HUDEP-2 (cell line): ENCODE data around the gene KCNJ3.
"Not testable (repeated sequence)": the region's sequence is repeated elsewhere in the genome, so short reads cannot be mapped to it uniquely, and the experiment has no call there.

Experiments
- DNase-seq, 76 experiments: peaks; one replicate each; lab custom pipeline; 2025; ENCODE audit not compliant: unreplicated experiment in 76 of 76; lab: John Stamatoyannopoulos, UW

Gene KCNJ3

GRCh38 chr2:154836632-154837031 lies 138.1 kb downstream of the KCNJ3 start:
- DNase-seq, result no peak

- no peak for DNase-seq
Measured at GRCh38 chr2:154837035-154837434, 138.5 kb downstream of the KCNJ3 start.

GRCh38 chr2:154844513-154844912 lies 146.0 kb downstream of the KCNJ3 start:
- no peak for DNase-seq

- DNase-seq, result no peak
Measured at GRCh38 chr2:154846842-154847241, 148.3 kb downstream of the KCNJ3 start.

GRCh38 chr2:154849482-154849881 lies 151.0 kb downstream of the KCNJ3 start:
- no peak for DNase-seq

GRCh38 chr2:154850532-154850931 lies 152.0 kb downstream of the KCNJ3 start:
- DNase-seq, result no peak

GRCh38 chr2:154855138-154855537 lies 156.6 kb downstream of the KCNJ3 start:
- DNase-seq, result no peak

- DNase-seq, result not testable (repeated sequence)
Measured at GRCh38 chr2:154867151-154867550, 168.7 kb downstream of the KCNJ3 start.

- no peak for DNase-seq
Measured at GRCh38 chr2:154875999-154876398, 177.5 kb downstream of the KCNJ3 start.

- no peak for DNase-seq
Measured at GRCh38 chr2:154882725-154883124, 184.2 kb downstream of the KCNJ3 start.

- DNase-seq, result no peak
Measured at GRCh38 chr2:154886316-154886715, 187.8 kb downstream of the KCNJ3 start.

GRCh38 chr2:154898269-154898668 lies 199.8 kb downstream of the KCNJ3 start:
- DNase-seq, result no peak

- DNase-seq, result no peak
Measured at GRCh38 chr2:154901063-154901462, 202.6 kb downstream of the KCNJ3 start.
